Measurements from ENCODE around the gene CAMK1D. TPM values are rescaled to one million over a fixed set of nuclear protein-coding genes. Genes with fewer than 3 reads are reported as not detected.
"Not testable (repeated sequence)": the region's sequence is repeated elsewhere in the genome, so short reads cannot be mapped to it uniquely, and the experiment has no call there.

CAMK1D gene
- total RNA-seq, 2 experiments from 2014 or later: 19.0 to 25.6 TPM

DNA sequence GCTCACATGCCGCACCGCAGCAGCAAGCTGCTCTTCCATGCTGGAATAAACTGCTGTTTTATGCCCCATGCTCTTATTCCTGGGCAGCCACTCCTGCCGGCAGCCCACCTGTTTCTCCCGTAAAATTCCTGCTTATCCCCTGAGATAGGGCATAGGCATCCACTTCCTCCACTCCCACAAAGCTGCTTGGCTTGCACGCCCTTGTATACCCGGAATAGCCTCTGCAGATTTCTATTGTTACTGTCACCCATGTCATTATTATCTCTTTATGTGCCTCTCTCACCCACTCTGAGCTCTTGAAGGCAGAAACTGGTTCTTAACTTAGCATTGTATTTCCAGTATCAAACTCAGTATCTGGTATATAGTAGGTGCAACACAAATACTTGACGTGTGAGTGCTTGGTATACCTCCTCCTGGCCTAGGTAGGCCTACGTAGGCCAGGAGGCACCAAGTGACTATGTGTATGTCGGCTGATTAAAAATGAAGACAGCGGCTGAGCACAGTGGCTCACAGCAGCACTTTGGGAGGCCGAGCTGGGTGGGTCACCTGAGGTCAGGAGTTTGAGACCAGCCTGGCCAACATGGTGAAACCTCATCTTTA lies 458.8 kb downstream of the CAMK1D start:
- POLR2A ChIA-PET: no interaction called here

DNA sequence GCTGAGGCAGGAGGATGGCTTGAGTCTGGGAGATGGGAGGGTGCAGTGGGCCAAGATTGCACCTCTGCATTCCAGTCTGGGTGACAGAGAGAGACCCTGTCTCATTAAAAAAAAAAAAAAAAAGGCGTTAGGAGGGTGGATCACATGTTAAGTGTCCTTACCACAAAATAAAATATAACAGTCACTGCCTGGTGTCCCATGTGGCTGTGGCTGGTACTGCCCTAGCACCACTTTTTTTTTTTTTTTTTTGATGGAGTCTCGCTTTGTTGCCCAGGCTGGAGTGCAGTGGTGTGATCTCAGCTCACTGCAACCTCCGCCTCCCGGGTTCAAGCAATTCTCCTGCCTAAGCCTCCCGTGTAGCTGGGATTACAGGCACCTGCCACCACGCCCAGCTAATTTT lies 460.7 kb downstream of the CAMK1D start:
- H3K4me1 ChIP-seq (ENCODE audit: insufficient read depth, low read length, poor library complexity, severe bottlenecking); H2AFZ ChIP-seq (ENCODE audit: low read length); BruUV-seq (replicated peaks); H3K4me2 ChIP-seq (ENCODE audit: low read length); H3K79me2 ChIP-seq (ENCODE audit: insufficient read depth, low read depth, low read length); H3K4me3 ChIP-seq (ENCODE audit: low read depth, low read length, poor library complexity, severe bottlenecking); H3K9me3 ChIP-seq (ENCODE audit: low read length); DNase-seq (ENCODE audit: low spot score); H3K27ac ChIP-seq (ENCODE audit: low read depth, low read length, poor library complexity, severe bottlenecking); H3K9me2 ChIP-seq (ENCODE audit: insufficient read depth, low read length); H4K20me1 ChIP-seq (ENCODE audit: insufficient read depth, low read length); CTCF ChIA-PET (ENCODE audit: unreplicated experiment); intact Hi-C loops (cut with micrococcal nuclease; ENCODE audit: unreplicated experiment); H3K36me3 ChIP-seq (ENCODE audit: insufficient read depth, low read length): not testable (repeated sequence)
- POLR2A ChIA-PET: interaction anchor here (0.7 kb wide), 1 partner anchor 152 kb away, joined by 3 read pairs; no protein-coding TSS in a partner anchor

More for the DNA sequence above, 458.8 kb downstream of the CAMK1D start:
- Histone ChIP-seq H2AFZ (ENCODE audit: low read length) (no peak overlapping the region), H3K4me3 (ENCODE audit: low read depth, low read length, poor library complexity, severe bottlenecking) (no peak overlapping the region), H3K36me3 (ENCODE audit: insufficient read depth, low read length) (no peaks in the 10 kb centered on the region), H3K4me1 (ENCODE audit: insufficient read depth, low read length, poor library complexity, severe bottlenecking) (no peaks in the 10 kb centered on the region), H4K20me1 (ENCODE audit: insufficient read depth, low read length) (no peaks in the 10 kb centered on the region), H3K9me2 (ENCODE audit: insufficient read depth, low read length) (no peaks in the 10 kb centered on the region), H3K27ac (ENCODE audit: low read depth, low read length, poor library complexity, severe bottlenecking) (no peak overlapping the region), H3K9me3 (ENCODE audit: low read length) (peaks cover 5% of the 10 kb centered on the region; the same call in 1 of the 2 replicates), H3K4me2 (ENCODE audit: low read length) (no peak overlapping the region), H3K79me2 (ENCODE audit: insufficient read depth, low read depth, low read length) (no peaks in the 10 kb centered on the region)
- intact Hi-C loops (cut with micrococcal nuclease; ENCODE audit: unreplicated experiment): no loop called here
- no TSS peak for BruUV-seq (replicated peaks)
- CTCF ChIA-PET (ENCODE audit: unreplicated experiment): no interaction called here
- TF ChIP-seq, protein P1, sequence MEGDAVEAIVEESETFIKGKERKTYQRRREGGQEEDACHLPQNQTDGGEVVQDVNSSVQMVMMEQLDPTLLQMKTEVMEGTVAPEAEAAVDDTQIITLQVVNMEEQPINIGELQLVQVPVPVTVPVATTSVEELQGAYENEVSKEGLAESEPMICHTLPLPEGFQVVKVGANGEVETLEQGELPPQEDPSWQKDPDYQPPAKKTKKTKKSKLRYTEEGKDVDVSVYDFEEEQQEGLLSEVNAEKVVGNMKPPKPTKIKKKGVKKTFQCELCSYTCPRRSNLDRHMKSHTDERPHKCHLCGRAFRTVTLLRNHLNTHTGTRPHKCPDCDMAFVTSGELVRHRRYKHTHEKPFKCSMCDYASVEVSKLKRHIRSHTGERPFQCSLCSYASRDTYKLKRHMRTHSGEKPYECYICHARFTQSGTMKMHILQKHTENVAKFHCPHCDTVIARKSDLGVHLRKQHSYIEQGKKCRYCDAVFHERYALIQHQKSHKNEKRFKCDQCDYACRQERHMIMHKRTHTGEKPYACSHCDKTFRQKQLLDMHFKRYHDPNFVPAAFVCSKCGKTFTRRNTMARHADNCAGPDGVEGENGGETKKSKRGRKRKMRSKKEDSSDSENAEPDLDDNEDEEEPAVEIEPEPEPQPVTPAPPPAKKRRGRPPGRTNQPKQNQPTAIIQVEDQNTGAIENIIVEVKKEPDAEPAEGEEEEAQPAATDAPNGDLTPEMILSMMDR (conservative IDR thresholded peaks at IDR 0.05; ENCODE audit: low read length): no peak
- TF ChIP-seq EZH2phosphoT487 (IDR thresholded peaks at IDR 0.05; ENCODE audit: borderline replicate concordance, low read depth, low read length): no peak
- no peak for DNase-seq (ENCODE audit: low spot score)

DNA sequence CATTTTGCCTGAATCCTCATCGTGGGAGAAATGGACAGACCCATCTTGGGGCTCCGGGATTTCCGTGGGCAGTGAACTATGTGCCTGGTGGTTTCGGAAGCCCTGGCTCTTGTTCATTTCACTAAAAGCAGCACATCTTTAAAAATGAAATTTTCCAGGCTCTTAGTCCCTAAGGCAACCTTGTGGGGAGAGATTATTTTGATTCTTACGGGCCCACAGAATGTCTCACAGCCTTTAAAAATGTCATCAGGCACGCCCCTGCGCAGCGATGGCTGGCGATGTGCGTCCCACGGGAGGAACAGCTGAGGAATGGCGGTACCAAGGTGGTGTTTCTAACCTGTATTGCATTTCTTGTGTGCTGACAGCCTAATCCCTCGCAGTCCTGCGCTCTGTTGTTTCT lies 462.5 kb downstream of the CAMK1D start:
- Histone ChIP-seq H3K36me3 (ENCODE audit: insufficient read depth, low read length) (peaks cover 16% of the 10 kb centered on the region), H4K20me1 (ENCODE audit: insufficient read depth, low read length) (no peaks in the 10 kb centered on the region), H3K4me1 (ENCODE audit: insufficient read depth, low read length, poor library complexity, severe bottlenecking) (no peaks in the 10 kb centered on the region), H3K9me2 (ENCODE audit: insufficient read depth, low read length) (no peaks in the 10 kb centered on the region), H3K4me3 (ENCODE audit: low read depth, low read length, poor library complexity, severe bottlenecking) (no peak overlapping the region), H3K4me2 (ENCODE audit: low read length) (no peak overlapping the region), H2AFZ (ENCODE audit: low read length) (no peak overlapping the region), H3K79me2 (ENCODE audit: insufficient read depth, low read depth, low read length) (no peaks in the 10 kb centered on the region), H3K9me3 (ENCODE audit: low read length) (peaks cover 5% of the 10 kb centered on the region; the same call in 1 of the 2 replicates), H3K27ac (ENCODE audit: low read depth, low read length, poor library complexity, severe bottlenecking) (no peak overlapping the region)
- intact Hi-C loops (cut with micrococcal nuclease; ENCODE audit: unreplicated experiment): no loop called here
- ChIA-PET CTCF (ENCODE audit: unreplicated experiment) (no interaction called here), POLR2A (no interaction called here)
- no peak for TF ChIP-seq EZH2phosphoT487 (IDR thresholded peaks at IDR 0.05; ENCODE audit: borderline replicate concordance, low read depth, low read length)
- TF ChIP-seq, protein P1 (conservative IDR thresholded peaks at IDR 0.05; ENCODE audit: low read length): no peak
- no TSS peak for BruUV-seq (replicated peaks)
- no peak for DNase-seq (ENCODE audit: low spot score)

Data from OCI-LY7 (cell line).